ENCODE results near the gene CLASRP.

DNA sequence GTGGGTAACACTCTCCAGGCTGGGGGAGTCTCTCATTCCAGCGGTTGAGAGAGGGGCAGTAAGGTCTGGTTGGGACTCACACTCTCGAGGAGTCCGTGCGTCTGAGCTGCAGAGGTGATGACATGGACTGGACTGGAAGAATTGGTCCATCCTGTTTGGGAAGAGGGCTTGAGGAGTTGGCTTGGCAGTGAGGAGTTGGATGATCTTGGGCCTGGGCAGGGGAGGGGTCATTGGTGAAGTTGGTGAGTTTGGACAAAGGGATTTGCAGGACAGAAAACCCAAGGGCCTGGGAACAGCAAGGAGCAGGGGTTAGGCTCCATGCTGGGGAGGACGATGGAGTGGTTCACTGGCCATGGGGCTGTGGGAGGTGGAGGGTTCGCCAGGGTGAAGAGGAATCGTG is 57.9 kb downstream of the CLASRP start:
- TF ChIP-seq, protein P1, sequence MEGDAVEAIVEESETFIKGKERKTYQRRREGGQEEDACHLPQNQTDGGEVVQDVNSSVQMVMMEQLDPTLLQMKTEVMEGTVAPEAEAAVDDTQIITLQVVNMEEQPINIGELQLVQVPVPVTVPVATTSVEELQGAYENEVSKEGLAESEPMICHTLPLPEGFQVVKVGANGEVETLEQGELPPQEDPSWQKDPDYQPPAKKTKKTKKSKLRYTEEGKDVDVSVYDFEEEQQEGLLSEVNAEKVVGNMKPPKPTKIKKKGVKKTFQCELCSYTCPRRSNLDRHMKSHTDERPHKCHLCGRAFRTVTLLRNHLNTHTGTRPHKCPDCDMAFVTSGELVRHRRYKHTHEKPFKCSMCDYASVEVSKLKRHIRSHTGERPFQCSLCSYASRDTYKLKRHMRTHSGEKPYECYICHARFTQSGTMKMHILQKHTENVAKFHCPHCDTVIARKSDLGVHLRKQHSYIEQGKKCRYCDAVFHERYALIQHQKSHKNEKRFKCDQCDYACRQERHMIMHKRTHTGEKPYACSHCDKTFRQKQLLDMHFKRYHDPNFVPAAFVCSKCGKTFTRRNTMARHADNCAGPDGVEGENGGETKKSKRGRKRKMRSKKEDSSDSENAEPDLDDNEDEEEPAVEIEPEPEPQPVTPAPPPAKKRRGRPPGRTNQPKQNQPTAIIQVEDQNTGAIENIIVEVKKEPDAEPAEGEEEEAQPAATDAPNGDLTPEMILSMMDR (conservative IDR thresholded peaks at IDR 0.05; ENCODE audit: low read length): no peak
- TF ChIP-seq EZH2phosphoT487 (IDR thresholded peaks at IDR 0.05; ENCODE audit: borderline replicate concordance): no peak
